Stimulated activated CD4-positive, alpha-beta T cell treated with anti-CD3 and anti-CD28 coated beads, TNF-alpha, amount 100 ng/mL, for 1 hour (primary cell): ENCODE results near the gene NAPSA.

ENCODE experiments used
- DNase-seq, 3 donors: peaks; one replicate each; pipeline ENCODE4 v3.0.0-alpha.2; 2020; ENCODE audit warnings: low read depth in 3 of 3, low spot score in 1 of 3

NAPSA gene

GRCh38 chr19:50318438-50318837, 47.0 kb downstream of the NAPSA start:
- DNase-seq, result no peak

- DNase-seq, result no peak
These were observed 48.3 kb downstream of the NAPSA start for GRCh38 chr19:50317115-50317514.

GRCh38 chr19:50315773-50316448, 49.5 kb downstream of the NAPSA start:
- no peak for DNase-seq

- DNase-seq, result no peak
These were observed 50.4 kb downstream of the NAPSA start for GRCh38 chr19:50314724-50315708.

GRCh38 chr19:50313812-50314536, 51.5 kb downstream of the NAPSA start:
- DNase-seq, result no peak

- no peak for DNase-seq
These were observed 52.2 kb downstream of the NAPSA start for GRCh38 chr19:50312967-50313811.

- no peak for DNase-seq
These were observed 53.5 kb downstream of the NAPSA start for GRCh38 chr19:50311723-50312635.

GRCh38 chr19:50310759-50311465, 54.5 kb downstream of the NAPSA start:
- no peak for DNase-seq

GRCh38 chr19:50309396-50310125, 55.9 kb downstream of the NAPSA start:
- no peak for DNase-seq

- no peak for DNase-seq
These were observed 56.4 kb downstream of the NAPSA start for GRCh38 chr19:50308991-50309390.
